Right atrium auricular region (tissue), 2 donors: Measurements from ENCODE around the gene EPYC. TPM values are rescaled to one million over a fixed set of nuclear protein-coding genes. Genes with fewer than 3 reads are reported as not detected.

Source experiments
- DNase-seq: peaks from one replicate; pipeline ENCODE4 v3.0.0-alpha.2; 2019; ENCODE audit warnings: low spot score
- H3K27ac ChIP-seq, 2 donors: fragments of 200-600 bp; sonication (generic); 1 replicate in 1 of 2; 2 replicates in 1 of 2; pipeline ENCODE4 v1.5.1; 2016 to 2019
- H3K27me3 ChIP-seq, 2 donors: fragments of 200-600 bp; sonication (generic); one replicate each; pipeline versions ENCODE4 v1.5.1 to v1.6.0; 2017 to 2019
- H3K36me3 ChIP-seq: fragments of 200-600 bp; sonication (generic); one replicate; pipeline ENCODE4 v1.5.1; 2016
- H3K4me1 ChIP-seq, 2 donors: fragments of 200-600 bp; sonication (generic); one replicate each; pipeline versions ENCODE4 v1.5.1 to v1.6.0; 2017 to 2019
- H3K4me3 ChIP-seq, 2 donors: fragments of 200-600 bp; sonication (generic); 1 replicate in 1 of 2; 2 replicates in 1 of 2; pipeline ENCODE4 v1.5.1; 2017 to 2019; ENCODE audit warnings: mild to moderate bottlenecking in 1 of 2, moderate library complexity in 1 of 2
- H3K9me3 ChIP-seq, 2 donors: fragments of 200-600 bp; sonication (generic); one replicate each; pipeline ENCODE4 v1.5.1; 2019
- CTCF ChIP-seq, 2 donors: fragments of 200-600 bp; sonication (generic); IDR thresholded peaks; one replicate each; pipeline ENCODE4 v1.5.1; 2019; ENCODE audit warnings: antibody characterized with exemption in 2 of 2
- total RNA-seq, 2 donors: library from RNA; depleted of rRNA; stranded (reverse); fragments of >200 nt; gene quantifications; one replicate each; pipeline ENCODE4 v1.1.0, GENCODE V29; 2016

Gene EPYC
- total RNA-seq, 2 donors from 2014 or later = not detected

DNA sequence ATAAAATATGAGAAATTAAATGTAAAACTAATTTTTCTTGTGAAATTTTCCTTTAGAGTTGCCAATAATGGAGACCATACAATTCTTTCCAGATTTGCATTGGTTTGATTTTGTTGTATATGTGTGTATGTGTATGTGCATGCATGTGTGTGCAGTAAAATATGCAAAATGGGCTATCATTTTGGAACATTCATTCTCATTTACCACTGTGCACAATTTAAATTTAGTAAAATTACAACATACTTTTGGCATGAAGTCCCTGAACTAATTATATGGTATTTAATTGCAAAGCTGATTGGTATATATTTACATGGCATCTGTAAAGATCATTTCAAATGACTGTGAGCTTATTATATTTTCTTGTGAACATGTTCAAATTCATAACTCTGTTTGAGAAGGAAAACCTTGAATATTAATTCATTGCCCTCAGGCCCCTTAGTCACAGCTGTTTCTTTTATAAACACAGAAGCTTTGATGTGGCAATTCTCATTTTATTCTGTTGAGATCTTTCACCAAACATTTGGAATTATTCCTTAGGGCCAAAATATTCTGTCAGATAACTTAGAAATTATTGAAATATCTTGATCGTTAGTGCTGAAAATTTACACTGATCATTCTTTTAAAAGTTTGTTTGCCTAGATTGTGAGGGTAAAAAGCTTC is 35.5 kb upstream of the EPYC start:
- no peak overlapping the region for H3K4me3 ChIP-seq
- DNase-seq = no peak
- TF ChIP-seq CTCF (IDR thresholded peaks at IDR 0.05) = no peak
- H3K9me3 ChIP-seq = no peaks in the 10 kb centered on the region
- no peak overlapping the region for H3K27ac ChIP-seq
- no peaks in the 10 kb centered on the region for H3K36me3 ChIP-seq
- H3K27me3 ChIP-seq = no peaks in the 10 kb centered on the region
- H3K4me1 ChIP-seq = no peaks in the 10 kb centered on the region

GRCh38 chr12:91037276-91037675 is 32.5 kb upstream of the EPYC start:
- no peak for TF ChIP-seq CTCF (IDR thresholded peaks at IDR 0.05)
- DNase-seq = no peak
- no peak overlapping the region for H3K27ac ChIP-seq
- H3K4me1 ChIP-seq = no peaks in the 10 kb centered on the region
- no peaks in the 10 kb centered on the region for H3K27me3 ChIP-seq
- no peaks in the 10 kb centered on the region for H3K36me3 ChIP-seq
- no peak overlapping the region for H3K4me3 ChIP-seq
- H3K9me3 ChIP-seq = no peaks in the 10 kb centered on the region

DNA sequence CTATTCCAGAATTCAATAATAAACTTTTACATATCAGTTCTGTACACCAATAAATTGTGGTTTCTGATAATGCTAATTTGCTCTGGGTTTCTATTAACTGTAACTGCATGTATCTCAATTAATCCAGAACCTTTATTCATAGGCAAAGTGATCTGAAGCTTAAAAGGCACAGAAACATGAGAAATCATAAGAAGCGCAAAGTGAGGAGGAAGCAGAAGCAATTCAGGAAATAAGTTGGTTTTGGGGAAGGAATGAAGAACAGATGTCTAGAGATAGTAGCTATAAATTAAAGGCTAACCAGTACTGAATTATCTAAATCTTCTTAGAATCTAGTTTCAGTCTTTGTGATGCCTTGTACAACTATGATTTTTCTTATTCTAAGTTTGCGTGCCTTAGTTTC is 28.5 kb upstream of the EPYC start:
- H3K27me3 ChIP-seq = no peaks in the 10 kb centered on the region

DNA sequence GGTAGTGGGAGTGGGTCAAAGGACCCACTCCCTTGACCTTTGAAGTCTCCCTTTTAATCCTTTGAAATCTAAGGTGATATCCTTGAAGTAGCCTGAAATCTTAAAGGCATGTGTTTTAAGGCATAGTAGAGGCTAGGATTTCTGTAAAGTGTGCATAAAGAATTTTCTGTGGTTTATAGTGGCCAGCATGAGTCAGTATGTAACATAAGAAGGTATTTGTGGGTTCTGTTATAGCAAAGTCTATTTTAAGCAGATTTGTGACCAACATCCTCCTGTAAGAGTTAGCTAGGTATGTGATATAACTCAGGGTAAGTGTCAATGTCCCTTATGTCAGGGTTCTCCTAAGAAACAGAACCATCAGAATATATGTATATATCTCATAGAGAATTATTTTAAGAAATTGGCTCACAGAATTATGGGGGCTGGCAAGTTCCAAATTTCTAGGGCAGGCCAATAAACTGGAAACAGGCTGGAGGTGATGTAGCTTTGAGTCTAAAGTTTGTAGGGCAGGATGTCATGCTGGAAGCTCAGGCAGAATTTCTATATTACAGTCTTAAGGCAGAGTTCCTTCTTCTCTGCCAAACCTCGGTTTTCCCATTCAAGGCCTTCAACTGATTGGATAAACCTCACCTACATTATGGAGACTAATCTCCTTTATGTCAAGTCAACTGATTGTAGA is 18.7 kb upstream of the EPYC start:
- Histone ChIP-seq H3K9me3 (no peaks in the 10 kb centered on the region), H3K4me3 (no peak overlapping the region), H3K36me3 (no peaks in the 10 kb centered on the region), H3K27me3 (no peaks in the 10 kb centered on the region), H3K27ac (no peak overlapping the region), H3K4me1 (no peaks in the 10 kb centered on the region)
- no peak for DNase-seq
- TF ChIP-seq CTCF (IDR thresholded peaks at IDR 0.05) = no peak

More for the DNA sequence above, 28.5 kb upstream of the EPYC start:
- no peak for TF ChIP-seq CTCF (IDR thresholded peaks at IDR 0.05)
- no peak for DNase-seq
- Histone ChIP-seq H3K9me3 (no peaks in the 10 kb centered on the region), H3K27ac (no peak overlapping the region), H3K4me3 (no peak overlapping the region), H3K36me3 (no peaks in the 10 kb centered on the region), H3K4me1 (no peaks in the 10 kb centered on the region)

DNA sequence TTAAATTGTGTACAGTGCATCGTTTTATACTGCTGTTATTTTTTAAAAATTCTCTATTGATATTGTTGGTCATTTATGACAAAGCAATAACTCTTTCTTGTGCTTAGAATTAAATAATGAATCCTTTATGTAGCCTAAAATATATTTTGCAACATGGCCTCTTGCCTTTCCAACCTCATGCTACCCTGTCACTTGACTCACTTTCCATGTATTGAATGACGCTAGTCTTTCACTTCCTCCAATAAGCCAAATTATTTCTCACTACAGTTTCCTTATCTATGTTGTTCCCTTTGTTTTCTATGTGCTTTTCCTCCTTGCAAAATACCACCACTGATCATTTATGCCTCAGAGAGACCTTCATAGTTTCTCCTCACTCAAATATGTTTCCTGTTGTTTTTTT is 16.3 kb upstream of the EPYC start:
- DNase-seq = no peak
- Histone ChIP-seq H3K27me3 (no peaks in the 10 kb centered on the region), H3K4me1 (no peaks in the 10 kb centered on the region), H3K36me3 (no peaks in the 10 kb centered on the region), H3K4me3 (no peak overlapping the region), H3K27ac (no peak overlapping the region), H3K9me3 (no peaks in the 10 kb centered on the region)
- TF ChIP-seq CTCF (IDR thresholded peaks at IDR 0.05) = no peak
